NCI-H2227 treated with DMSO at 0.1 percent for 48 hours (cell line): ENCODE results near the gene VPS18.
"Not testable (repeated sequence)": the region's sequence is repeated elsewhere in the genome, so short reads cannot be mapped to it uniquely, and the experiment has no call there.

ENCODE experiments used
- DNase-seq: peaks from one replicate; lab custom pipeline; 2025; lab: John Stamatoyannopoulos, UW

The VPS18 gene

GRCh38 chr15:40893733-40894680 is at the start of gene VPS18:
VPS18 (plus strand) TSS chr15:40894450; CDS start chr15:40894769, 319 bp downstream.
- DNase-seq, result peak; percentile 92

- no peak for DNase-seq
Observed at GRCh38 chr15:40844696-40845030, 49.6 kb upstream of the VPS18 start.

- no peak for DNase-seq
Observed at GRCh38 chr15:40845036-40845435, 49.2 kb upstream of the VPS18 start.

- DNase-seq, result no peak
Observed at GRCh38 chr15:40845511-40846284, 48.6 kb upstream of the VPS18 start.

GRCh38 chr15:40846841-40847222 is 47.4 kb upstream of the VPS18 start:
- no peak for DNase-seq

- DNase-seq, result peak; percentile 35
Observed at GRCh38 chr15:40847223-40847961, 46.9 kb upstream of the VPS18 start.

GRCh38 chr15:40850576-40851112 is 43.6 kb upstream of the VPS18 start:
- no peak for DNase-seq

GRCh38 chr15:40852529-40852928 is 41.7 kb upstream of the VPS18 start:
- no peak for DNase-seq

- no peak for DNase-seq
Observed at GRCh38 chr15:40853241-40853890, 40.9 kb upstream of the VPS18 start.

- DNase-seq, result no peak
Observed at GRCh38 chr15:40854161-40854560, 40.1 kb upstream of the VPS18 start.

GRCh38 chr15:40855706-40856234 is 38.5 kb upstream of the VPS18 start:
- DNase-seq, result no peak

- DNase-seq, result no peak
Observed at GRCh38 chr15:40856746-40857145, 37.5 kb upstream of the VPS18 start.

- DNase-seq, result peak; percentile 51
Observed at GRCh38 chr15:40857601-40858341, 36.5 kb upstream of the VPS18 start.

- DNase-seq, result no peak
Observed at GRCh38 chr15:40858706-40859105, 35.5 kb upstream of the VPS18 start.

- peak; percentile 35 for DNase-seq
Observed at GRCh38 chr15:40859206-40859851, 34.9 kb upstream of the VPS18 start.

- not testable (repeated sequence) for DNase-seq
Observed at GRCh38 chr15:40861147-40861546, 33.1 kb upstream of the VPS18 start.

- no peak for DNase-seq
Observed at GRCh38 chr15:40863660-40864270, 30.5 kb upstream of the VPS18 start.

- no peak for DNase-seq
Observed at GRCh38 chr15:40867199-40867598, 27.1 kb upstream of the VPS18 start.

- no peak for DNase-seq
Observed at GRCh38 chr15:40869686-40870085, 24.6 kb upstream of the VPS18 start.

GRCh38 chr15:40870716-40871115 is 23.5 kb upstream of the VPS18 start:
- no peak for DNase-seq
